NCI-H460 (cell line): ENCODE results near the gene ZNF648. TPM values are rescaled to one million over a fixed set of nuclear protein-coding genes. Genes with fewer than 3 reads are reported as not detected.
"Not testable (repeated sequence)": the region's sequence is repeated elsewhere in the genome, so short reads cannot be mapped to it uniquely, and the experiment has no call there.

Experiments used
- DNase-seq: peaks from one replicate; pipeline ENCODE4 v3.0.0-alpha.2; 2016; ENCODE audit warnings: low read depth; ENCODE audit errors: extremely low read depth
- total RNA-seq: library from RNA; depleted of rRNA; stranded (reverse); fragments of >200 nt; shearing (Covaris generic); gene quantifications from 2 replicates; pipeline ENCODE4 v1.2.3, GENCODE V29; 2014

Gene ZNF648
- total RNA-seq, 1 experiment from 2014 or later: not detected

DNA sequence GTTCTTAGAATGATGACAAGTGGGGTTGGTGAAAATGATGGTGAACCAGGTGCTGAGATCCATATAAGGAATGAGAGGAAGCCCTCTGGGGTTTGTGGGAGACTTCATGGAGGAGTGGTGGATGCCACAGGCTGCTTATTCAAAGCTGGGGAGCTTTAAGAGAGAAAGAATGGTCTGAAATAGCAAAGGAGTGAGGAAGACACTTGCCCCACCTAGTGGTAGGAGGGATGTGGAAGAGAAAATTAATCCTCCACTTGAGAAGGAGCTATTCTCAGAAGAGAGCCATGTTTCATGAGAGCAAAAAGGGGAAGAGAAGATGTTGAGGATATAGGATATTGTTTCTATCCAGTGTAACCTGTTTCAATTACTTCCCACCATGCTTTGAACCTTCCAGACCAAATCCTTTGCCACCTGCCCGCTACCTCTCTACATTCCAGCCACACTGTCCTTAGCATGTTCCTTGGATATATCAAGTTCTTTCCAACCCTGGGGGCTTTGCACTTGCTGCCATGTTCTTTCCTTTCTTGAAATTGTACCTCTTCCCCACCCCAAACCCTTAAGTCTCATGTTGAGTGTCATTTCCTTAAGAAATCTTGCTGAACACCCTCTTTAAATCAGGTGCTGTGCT lies 19.6 kb upstream of the ZNF648 start:
- DNase-seq: peak; percentile 31

GRCh38 chr1:182080040-182080439 lies 18.5 kb upstream of the ZNF648 start:
- DNase-seq: no peak

DNA sequence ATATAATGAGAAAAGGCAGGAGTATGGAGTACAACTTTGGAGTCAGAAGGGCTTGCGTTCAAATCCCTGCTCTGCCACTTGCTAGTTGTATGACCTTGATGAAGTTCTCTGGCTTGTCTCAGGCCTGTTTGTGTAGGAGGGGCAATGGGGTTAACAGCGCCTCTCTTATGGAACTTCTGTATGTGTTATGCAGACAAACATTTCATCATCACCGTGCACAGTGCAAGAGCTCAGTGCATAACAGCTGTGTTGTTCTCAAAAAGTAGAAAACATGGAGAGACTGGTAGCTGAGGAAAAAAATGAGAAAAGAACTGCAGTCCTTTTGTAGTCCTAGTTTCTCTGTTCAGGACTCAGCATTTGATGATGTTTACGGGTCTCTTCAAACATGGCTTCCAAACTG lies 10.4 kb upstream of the ZNF648 start:
- no peak for DNase-seq

GRCh38 chr1:182069028-182069466 lies 7.5 kb upstream of the ZNF648 start:
- peak; percentile 76 for DNase-seq

- no peak for DNase-seq
These were observed 5.4 kb upstream of the ZNF648 start for GRCh38 chr1:182066934-182067333.

- DNase-seq: no peak
These were observed 3.8 kb upstream of the ZNF648 start for GRCh38 chr1:182065126-182065845.

DNA sequence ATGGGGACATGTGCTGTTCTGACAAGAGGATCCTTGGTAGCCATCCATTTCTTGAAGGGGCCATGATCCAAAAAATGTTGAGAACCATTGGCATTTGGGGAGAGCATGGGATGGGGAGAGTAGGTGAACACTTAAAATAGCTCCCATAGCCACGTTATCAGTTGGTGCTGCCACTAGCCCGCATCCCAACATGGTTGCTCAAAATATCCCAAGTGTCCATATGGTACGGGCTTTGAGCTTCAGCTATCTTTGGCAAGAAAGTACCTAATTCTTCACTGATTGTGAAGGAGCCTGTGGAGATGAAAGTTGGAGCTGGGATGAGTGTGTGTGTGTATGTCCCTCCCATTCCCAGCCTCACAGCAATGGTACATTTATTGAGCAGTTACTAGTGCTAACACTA lies 3.1 kb upstream of the ZNF648 start:
- DNase-seq: no peak

GRCh38 chr1:182062223-182062622 lies 711 bp upstream of the ZNF648 start:
- no peak for DNase-seq

GRCh38 chr1:182060877-182061276 lies 635 bp downstream of the ZNF648 start:
- DNase-seq: no peak

DNA sequence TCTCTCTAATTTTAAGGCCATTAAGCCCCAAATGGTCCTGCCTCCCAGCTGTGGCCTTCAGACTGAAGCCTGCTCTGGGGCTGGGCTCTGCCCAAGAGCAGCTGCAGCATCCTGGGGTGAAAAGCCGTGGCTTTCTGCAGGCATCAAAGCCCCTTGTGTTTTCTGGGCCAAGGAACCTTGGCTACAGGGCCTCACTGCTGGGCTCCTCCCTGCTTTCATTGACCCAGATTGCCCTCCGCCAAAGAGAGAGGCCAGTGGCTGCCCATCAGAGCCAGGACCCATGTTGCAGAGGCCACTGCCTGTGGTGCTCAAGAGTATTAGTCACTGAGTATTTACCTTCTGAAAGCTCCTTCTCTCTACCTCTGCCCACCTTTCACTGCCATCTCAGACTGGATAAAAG lies 1.6 kb downstream of the ZNF648 start:
- DNase-seq: no peak

DNA sequence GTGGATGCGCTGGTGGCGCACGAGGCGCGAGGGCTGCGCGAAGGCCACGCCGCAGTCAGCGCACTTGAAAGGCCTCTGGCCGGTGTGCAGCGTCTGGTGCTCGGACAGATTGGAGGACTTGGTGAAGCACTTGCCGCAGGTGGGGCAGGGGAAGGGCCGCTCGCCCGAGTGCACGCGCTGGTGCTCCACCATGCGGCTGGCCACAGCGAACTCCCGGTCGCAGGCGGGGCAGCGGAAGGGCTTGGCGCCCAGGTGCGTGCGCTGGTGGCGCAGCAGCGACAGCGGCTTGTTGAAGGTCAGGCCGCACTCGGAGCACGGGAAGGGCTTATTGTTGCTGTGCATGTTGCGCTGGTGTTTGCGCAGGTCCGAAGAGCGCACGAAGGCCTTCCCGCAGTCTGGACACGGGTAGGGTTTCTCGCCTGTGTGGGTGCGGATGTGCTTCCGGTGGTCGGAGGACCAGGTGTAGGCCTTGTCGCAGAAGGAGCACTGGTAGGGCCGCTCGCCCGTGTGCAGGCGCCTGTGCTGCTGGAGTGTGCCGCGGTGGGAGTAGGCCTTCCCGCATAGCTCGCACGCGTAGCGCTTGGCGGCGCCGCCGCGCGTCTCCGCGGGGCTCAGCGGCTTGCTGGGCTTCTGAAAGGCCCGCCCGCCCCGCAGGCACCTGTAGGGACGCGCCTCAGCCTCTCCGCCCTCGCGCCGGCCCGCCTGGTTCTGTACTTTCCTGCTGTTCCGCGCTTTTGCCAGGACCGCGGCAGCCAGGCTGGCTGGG lies 4.7 kb downstream of the ZNF648 start:
- no peak for DNase-seq

- peak; percentile 55 for DNase-seq
These were observed 6.7 kb downstream of the ZNF648 start for GRCh38 chr1:182054698-182055326.

DNA sequence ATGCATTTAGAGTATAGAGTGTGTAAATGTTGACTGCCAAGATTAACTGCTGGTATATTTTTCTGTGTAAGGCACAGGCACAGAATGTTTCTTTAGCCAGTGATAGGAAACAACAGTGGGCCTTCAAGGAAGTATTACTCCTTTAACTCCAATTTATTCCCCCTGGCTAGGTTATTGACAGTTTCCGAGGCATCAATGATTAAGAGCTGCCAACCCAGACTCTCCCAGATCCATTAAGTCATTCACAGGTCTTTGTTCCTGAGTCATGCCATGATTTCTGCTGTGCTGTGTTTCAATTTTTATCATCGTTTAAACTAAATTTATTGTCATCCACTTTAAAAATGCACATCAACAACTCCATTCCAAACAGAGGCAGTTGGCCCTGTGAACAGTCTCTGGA lies 9.2 kb downstream of the ZNF648 start:
- DNase-seq: no peak

GRCh38 chr1:182051938-182052337 lies 9.6 kb downstream of the ZNF648 start:
- no peak for DNase-seq

GRCh38 chr1:182050481-182051448 lies 10.7 kb downstream of the ZNF648 start:
- no peak for DNase-seq

DNA sequence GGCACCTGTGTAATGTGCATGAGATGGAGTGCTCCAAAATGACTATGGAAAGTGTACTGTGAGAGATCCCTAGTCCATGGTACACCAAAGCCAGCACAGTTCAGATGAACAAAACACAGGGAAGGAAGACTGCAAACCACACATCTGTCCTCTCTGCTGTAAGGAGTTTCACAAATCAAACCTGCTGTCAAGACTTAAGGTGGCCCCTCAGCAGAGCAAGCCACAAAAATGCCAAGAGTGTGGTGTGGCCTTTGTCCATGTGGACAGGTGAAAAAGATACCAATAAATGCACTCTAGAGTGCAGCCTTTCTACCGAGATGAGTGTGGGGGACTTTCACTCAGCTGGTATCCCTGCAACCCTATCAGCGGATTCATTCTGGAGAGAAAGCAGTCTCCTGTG lies 12.9 kb downstream of the ZNF648 start:
- no peak for DNase-seq

DNA sequence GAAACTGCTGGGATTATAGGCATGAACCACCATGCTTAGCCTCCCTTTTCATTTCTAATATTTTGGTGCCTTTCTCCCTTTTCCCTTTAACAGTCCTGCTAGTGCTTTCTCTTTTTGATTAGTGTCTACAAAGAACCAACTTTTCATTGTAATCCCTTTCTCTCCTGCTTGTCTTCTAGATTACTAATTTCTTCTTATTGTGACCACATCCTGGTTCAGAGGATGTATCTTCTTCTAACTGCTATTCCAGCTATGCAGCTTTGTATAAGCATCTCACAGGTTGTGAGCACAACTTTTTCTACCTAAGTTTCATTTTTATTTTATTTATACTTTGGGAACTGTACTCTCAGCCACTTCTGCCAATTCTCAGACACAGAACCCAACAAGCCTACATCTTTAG lies 14.7 kb downstream of the ZNF648 start:
- DNase-seq: no peak

- DNase-seq: not testable (repeated sequence)
These were observed 16.0 kb downstream of the ZNF648 start for GRCh38 chr1:182045481-182045880.

- no peak for DNase-seq
These were observed 19.9 kb downstream of the ZNF648 start for GRCh38 chr1:182041615-182042014.

- DNase-seq: no peak
These were observed 23.3 kb downstream of the ZNF648 start for GRCh38 chr1:182038220-182038619.
